Smooth muscle cell (in vitro differentiated cells): ENCODE data around the gene CPB1. TPM values are rescaled to one million over a fixed set of nuclear protein-coding genes. Genes with fewer than 3 reads are reported as not detected.
"Not testable (repeated sequence)": the region's sequence is repeated elsewhere in the genome, so short reads cannot be mapped to it uniquely, and the experiment has no call there.

ENCODE experiments used
- DNase-seq: peaks from one replicate; lab custom pipeline; 2025; ENCODE audit not compliant: unreplicated experiment; lab: John Stamatoyannopoulos, UW
- H2AFZ ChIP-seq: fragments of 200-600 bp; sonication (generic); 2 replicates; pipeline ENCODE4 v1.6.0; 2016; ENCODE audit warnings: antibody characterized with exemption, low read depth, mild to moderate bottlenecking
- H3F3A ChIP-seq: fragments of 200-600 bp; sonication (generic); 2 replicates; pipeline ENCODE4 v1.6.0; 2017; ENCODE audit warnings: antibody characterized with exemption, low read depth
- H3K27ac ChIP-seq: fragments of 200-600 bp; sonication (generic); 2 replicates; pipeline ENCODE4 v1.5.1; 2016; ENCODE audit warnings: low read depth, mild to moderate bottlenecking
- H3K27me3 ChIP-seq: fragments of 200-600 bp; sonication (generic); 2 replicates; pipeline ENCODE4 v1.6.1; 2016; ENCODE audit warnings: low read depth, mild to moderate bottlenecking
- H3K36me3 ChIP-seq: fragments of 200-600 bp; sonication (generic); 2 replicates; pipeline ENCODE4 v1.5.1; 2016; ENCODE audit warnings: low read depth
- H3K4me1 ChIP-seq: fragments of 200-600 bp; sonication (generic); 2 replicates; pipeline ENCODE4 v1.5.1; 2016; ENCODE audit warnings: low read depth
- H3K4me2 ChIP-seq: fragments of 200-600 bp; sonication (generic); 2 replicates; pipeline ENCODE4 v1.6.0; 2016; ENCODE audit warnings: mild to moderate bottlenecking
- H3K4me3 ChIP-seq: fragments of 200-600 bp; sonication (generic); 2 replicates; pipeline ENCODE4 v1.5.1; 2016; ENCODE audit warnings: mild to moderate bottlenecking
- H3K79me2 ChIP-seq: fragments of 200-600 bp; sonication (generic); 2 replicates; pipeline ENCODE4 v1.6.0; 2016; ENCODE audit warnings: low read depth, mild to moderate bottlenecking
- H3K9ac ChIP-seq: fragments of 200-600 bp; sonication (generic); 2 replicates; pipeline ENCODE4 v1.6.0; 2016; ENCODE audit warnings: low read depth
- H3K9me3 ChIP-seq: fragments of 200-600 bp; sonication (generic); replicated peaks from 2 replicates; pipeline ENCODE4 v1.5.1; 2016; ENCODE audit warnings: low read depth
- H4K20me1 ChIP-seq: fragments of 200-600 bp; sonication (generic); 2 replicates; pipeline ENCODE4 v1.6.0; 2016; ENCODE audit warnings: low read depth
- WGBS: methylation state at CpG from one replicate; pipeline ENCODE4 v1.1.7; 2016; ENCODE audit warnings: low lambda C conversion rate; 5-methylcytosine and 5-hydroxymethylcytosine counted together
- polyA plus RNA-seq: library from polyadenylated mRNA; unstranded; fragments of >200 nt; fragmentation: Nextera tagmentation; extraction: Ambion mirVana; gene quantifications from 2 replicates; pipeline ENCODE4 v1.2.1, GENCODE V29; 2016
- total RNA-seq: library from RNA; depleted of rRNA; stranded (reverse); fragments of >200 nt; gene quantifications from 2 replicates; pipeline ENCODE4 v1.2.3, GENCODE V29; 2014
- TF ChIP-seq, protein P1 (sequence below): fragments of 200-600 bp; sonication (generic); IDR thresholded peaks from 2 replicates; pipeline ENCODE4 v1.5.1; 2017; ENCODE audit warnings: borderline replicate concordance, mild to moderate bottlenecking, antibody characterized with exemption; ENCODE audit not compliant: insufficient read depth, poor library complexity, severe bottlenecking

Gene CPB1
- total RNA-seq (not detected in 2 replicates), polyA plus RNA-seq (not detected in 2 replicates)

- Histone ChIP-seq H3F3A (no peaks in the 10 kb centered on the region), H3K4me3 (no peak within 1 kb of the TSS), H3K36me3 (no peaks in the 10 kb centered on the region), H3K27me3 (no peaks in the 10 kb centered on the region), H3K79me2 (no peaks in the 10 kb centered on the region), H3K9me3 (no peaks in the 10 kb centered on the region), H2AFZ (no peak within 1 kb of the TSS), H3K4me2 (no peak within 1 kb of the TSS), H3K4me1 (no peaks in the 10 kb centered on the region), H4K20me1 (no peaks in the 10 kb centered on the region), H3K9ac (no peak within 1 kb of the TSS), H3K27ac (no peak within 1 kb of the TSS)
- TF ChIP-seq, protein P1, sequence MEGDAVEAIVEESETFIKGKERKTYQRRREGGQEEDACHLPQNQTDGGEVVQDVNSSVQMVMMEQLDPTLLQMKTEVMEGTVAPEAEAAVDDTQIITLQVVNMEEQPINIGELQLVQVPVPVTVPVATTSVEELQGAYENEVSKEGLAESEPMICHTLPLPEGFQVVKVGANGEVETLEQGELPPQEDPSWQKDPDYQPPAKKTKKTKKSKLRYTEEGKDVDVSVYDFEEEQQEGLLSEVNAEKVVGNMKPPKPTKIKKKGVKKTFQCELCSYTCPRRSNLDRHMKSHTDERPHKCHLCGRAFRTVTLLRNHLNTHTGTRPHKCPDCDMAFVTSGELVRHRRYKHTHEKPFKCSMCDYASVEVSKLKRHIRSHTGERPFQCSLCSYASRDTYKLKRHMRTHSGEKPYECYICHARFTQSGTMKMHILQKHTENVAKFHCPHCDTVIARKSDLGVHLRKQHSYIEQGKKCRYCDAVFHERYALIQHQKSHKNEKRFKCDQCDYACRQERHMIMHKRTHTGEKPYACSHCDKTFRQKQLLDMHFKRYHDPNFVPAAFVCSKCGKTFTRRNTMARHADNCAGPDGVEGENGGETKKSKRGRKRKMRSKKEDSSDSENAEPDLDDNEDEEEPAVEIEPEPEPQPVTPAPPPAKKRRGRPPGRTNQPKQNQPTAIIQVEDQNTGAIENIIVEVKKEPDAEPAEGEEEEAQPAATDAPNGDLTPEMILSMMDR: no peak
- DNase-seq: no peak
Measured at GRCh38 chr3:148827585-148827984, at the start of gene CPB1. Gene CPB1, plus strand, starts transcription at chr3:148827811. Its CDS starts 13 bp downstream, at chr3:148827824.

DNA sequence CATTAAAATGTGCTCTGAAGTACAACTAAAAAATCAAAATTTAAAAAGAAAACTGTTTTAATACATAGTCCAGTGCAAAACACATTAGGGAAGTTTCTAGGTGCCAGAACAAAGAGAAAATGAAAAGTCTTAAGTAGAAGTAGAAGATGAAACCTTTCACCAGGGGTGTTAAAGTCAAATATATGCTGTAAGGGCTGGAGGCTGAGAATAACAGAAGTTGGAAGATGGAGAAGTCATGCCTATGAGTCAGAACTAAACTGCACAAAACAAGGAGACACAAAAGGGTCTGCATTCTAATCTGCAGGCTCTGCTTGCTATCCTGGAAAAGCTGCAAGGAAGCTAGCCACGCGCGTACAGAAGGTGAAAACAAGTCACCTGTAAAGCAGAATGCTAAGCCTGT is 48.7 kb upstream of the CPB1 start:
- H3K4me2 ChIP-seq: no peak overlapping the region
- H3K9ac ChIP-seq: no peak overlapping the region
- no peaks in the 10 kb centered on the region for H3K4me1 ChIP-seq
- H3F3A ChIP-seq: no peaks in the 10 kb centered on the region
- H2AFZ ChIP-seq: no peak overlapping the region
- H3K4me3 ChIP-seq: no peak overlapping the region
- no peaks in the 10 kb centered on the region for H4K20me1 ChIP-seq
- no peaks in the 10 kb centered on the region for H3K9me3 ChIP-seq
- DNase-seq: no peak
- H3K27ac ChIP-seq: no peak overlapping the region
- TF ChIP-seq, protein P1: no peak
- WGBS: 96% methylated on average over 3 of the region's 3 CpGs
- H3K79me2 ChIP-seq: no peaks in the 10 kb centered on the region
- no peaks in the 10 kb centered on the region for H3K36me3 ChIP-seq
- H3K27me3 ChIP-seq: no peaks in the 10 kb centered on the region

DNA sequence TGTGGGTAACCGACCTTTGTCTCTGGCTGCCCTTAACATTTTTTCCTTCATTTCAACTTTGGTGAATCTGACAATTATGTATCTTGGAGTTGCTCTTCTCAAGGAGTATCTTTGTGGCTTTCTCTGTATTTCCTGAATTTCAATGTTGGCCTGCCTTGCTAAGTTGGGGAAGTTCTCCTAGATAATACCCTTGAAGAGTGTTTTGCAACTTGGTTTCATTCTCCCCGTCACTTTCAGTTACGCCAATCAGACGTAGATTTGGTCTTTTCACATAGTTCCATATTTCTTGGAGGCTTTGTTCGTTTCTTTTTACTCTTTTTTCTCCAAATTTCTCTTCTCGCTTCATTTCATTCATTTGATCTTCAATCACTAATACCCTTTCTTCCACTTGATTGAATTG is 42.6 kb upstream of the CPB1 start:
- H3K4me3 ChIP-seq, H3K4me1 ChIP-seq, H4K20me1 ChIP-seq, DNase-seq, H3K36me3 ChIP-seq, H3K4me2 ChIP-seq, H3K9me3 ChIP-seq, H3K9ac ChIP-seq, H3F3A ChIP-seq, H2AFZ ChIP-seq, H3K27ac ChIP-seq, H3K79me2 ChIP-seq, H3K27me3 ChIP-seq: not testable (repeated sequence)
- 97% methylated on average over 6 of the region's 6 CpGs for WGBS

- not testable (repeated sequence) for H3K9me3 ChIP-seq, H3K27ac ChIP-seq, H3K4me1 ChIP-seq, H3K4me2 ChIP-seq, H3K27me3 ChIP-seq, H3F3A ChIP-seq, H3K9ac ChIP-seq, H3K4me3 ChIP-seq, H4K20me1 ChIP-seq, H2AFZ ChIP-seq, H3K79me2 ChIP-seq, H3K36me3 ChIP-seq, DNase-seq
- WGBS: 94% methylated on average over 9 of the region's 9 CpGs
Measured at GRCh38 chr3:148786159-148786558, 41.5 kb upstream of the CPB1 start.

- Histone ChIP-seq H3F3A (no peaks in the 10 kb centered on the region), H3K9ac (no peak overlapping the region), H3K4me1 (no peaks in the 10 kb centered on the region), H3K36me3 (no peaks in the 10 kb centered on the region), H3K79me2 (no peaks in the 10 kb centered on the region), H3K4me2 (no peak overlapping the region), H3K4me3 (no peak overlapping the region), H3K9me3 (no peaks in the 10 kb centered on the region), H2AFZ (no peak overlapping the region), H4K20me1 (no peaks in the 10 kb centered on the region), H3K27me3 (no peaks in the 10 kb centered on the region), H3K27ac (no peak overlapping the region)
- WGBS: 49% methylated on average over 6 of the region's 6 CpGs
- TF ChIP-seq, protein P1: no peak
- no peak for DNase-seq
Measured at GRCh38 chr3:148789146-148789545, 38.5 kb upstream of the CPB1 start.
